Daoy (cell line): ENCODE results near the gene BNC2. TPM values are rescaled to one million over a fixed set of nuclear protein-coding genes. Genes with fewer than 3 reads are reported as not detected.

Experiments used
- DNase-seq: peaks from one replicate; pipeline ENCODE4 v3.0.0-alpha.2; 2015; ENCODE audit warnings: low read depth
- total RNA-seq: library from RNA; depleted of rRNA; stranded (reverse); fragments of >200 nt; shearing (Covaris generic); gene quantifications from 2 replicates; pipeline ENCODE4 v1.2.3, GENCODE V29; 2014

Gene BNC2
- total RNA-seq, 1 experiment from 2014 or later = 6.7 TPM

DNA sequence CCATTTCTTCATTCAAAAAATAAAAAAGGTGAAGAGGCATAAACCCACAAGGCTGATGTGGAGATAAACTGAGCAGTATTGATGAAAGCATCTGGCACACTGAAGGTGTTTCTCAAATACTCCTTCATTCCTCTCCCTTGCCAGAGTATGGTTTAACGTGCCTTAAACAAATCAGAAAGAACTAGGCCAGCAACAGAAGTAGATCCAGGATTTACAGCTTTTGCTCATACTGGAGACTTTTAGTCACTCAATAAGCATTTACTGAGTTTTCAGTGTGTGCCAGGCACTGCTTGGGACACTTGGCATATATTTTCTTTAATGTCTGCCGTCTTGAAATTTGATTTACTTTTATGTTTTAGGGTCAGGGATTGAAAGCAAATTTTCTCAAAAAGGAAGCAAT is 53.0 kb downstream of the BNC2 start:
- DNase-seq = no peak

GRCh38 chr9:16817002-16817401 is 53.5 kb downstream of the BNC2 start:
- no peak for DNase-seq

DNA sequence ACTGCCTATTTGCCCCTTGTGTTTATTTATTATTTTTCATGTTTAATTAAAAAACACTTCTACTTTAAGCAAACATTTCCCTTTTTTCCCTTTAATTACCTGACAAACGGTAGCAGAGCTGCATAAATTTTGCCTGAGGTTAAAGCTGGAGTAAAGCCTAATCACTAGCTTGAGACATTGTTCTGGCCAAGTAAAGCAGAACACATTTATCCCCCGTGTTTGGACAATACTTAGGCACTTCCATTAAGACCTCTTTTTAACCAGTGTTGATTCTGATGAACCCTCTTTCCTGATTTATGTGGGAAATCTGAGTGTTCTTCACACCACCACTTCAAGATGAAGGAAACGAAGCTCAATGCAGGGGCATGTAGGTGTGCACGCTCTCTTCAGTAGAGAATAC is 54.5 kb downstream of the BNC2 start:
- no peak for DNase-seq

- DNase-seq = no peak
These were observed 55.4 kb downstream of the BNC2 start for GRCh38 chr9:16815079-16815478.

DNA sequence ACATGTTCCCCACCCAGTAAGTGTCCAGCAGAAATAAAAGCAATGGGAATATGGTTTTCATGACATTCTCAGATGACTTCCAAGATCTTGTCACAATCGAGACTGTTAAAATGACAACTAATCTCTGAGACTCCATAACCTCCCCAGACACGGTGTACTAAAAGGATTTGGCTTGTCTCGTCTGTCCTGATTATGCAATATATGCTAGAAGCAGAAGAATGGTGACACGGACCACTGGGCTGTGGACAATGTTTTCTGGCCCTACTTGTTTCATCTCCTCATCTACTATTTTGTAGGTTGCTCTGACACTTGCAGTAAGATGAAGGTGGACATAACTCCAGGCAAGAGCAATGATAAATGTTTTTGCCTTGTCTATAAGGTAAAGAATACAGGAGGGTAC is 56.6 kb downstream of the BNC2 start:
- no peak for DNase-seq

- DNase-seq = no peak
These were observed 58.3 kb downstream of the BNC2 start for GRCh38 chr9:16811987-16812685.

DNA sequence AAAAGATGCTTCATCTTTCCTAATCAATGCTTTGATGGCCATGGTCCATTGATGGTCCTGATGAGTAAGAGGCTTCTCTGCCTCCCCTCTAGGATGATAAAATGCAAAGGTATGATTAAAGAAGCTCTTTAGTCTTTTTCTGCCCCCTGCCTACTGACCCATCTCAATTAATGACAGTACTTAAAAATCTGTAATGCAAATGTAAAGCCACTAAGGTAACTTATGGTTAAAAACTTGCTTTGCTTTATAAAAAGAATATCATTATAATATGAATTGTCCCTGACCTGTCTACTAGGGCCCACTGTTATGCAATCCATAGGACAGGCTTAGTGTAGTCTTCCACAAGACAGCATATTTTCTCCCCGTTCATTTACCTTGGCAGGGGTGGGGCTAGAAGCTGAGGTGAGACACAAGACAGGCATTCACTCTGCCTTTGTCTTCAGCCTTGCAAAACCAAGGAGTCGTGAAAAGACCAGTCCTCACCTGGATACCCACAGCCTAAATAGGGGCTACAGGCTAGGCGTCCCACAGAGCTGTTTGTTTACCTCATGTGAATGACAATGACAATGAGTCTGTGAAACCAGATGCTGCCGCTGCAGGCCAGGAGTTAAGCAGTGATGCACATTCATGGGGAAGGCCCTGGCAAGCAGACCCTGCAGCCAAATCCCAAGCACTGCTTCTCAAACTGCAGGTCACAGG is 60.4 kb downstream of the BNC2 start:
- no peak for DNase-seq

GRCh38 chr9:16806674-16807073 is 63.8 kb downstream of the BNC2 start:
- DNase-seq = no peak

- DNase-seq = no peak
These were observed 66.8 kb downstream of the BNC2 start for GRCh38 chr9:16803648-16804047.

DNA sequence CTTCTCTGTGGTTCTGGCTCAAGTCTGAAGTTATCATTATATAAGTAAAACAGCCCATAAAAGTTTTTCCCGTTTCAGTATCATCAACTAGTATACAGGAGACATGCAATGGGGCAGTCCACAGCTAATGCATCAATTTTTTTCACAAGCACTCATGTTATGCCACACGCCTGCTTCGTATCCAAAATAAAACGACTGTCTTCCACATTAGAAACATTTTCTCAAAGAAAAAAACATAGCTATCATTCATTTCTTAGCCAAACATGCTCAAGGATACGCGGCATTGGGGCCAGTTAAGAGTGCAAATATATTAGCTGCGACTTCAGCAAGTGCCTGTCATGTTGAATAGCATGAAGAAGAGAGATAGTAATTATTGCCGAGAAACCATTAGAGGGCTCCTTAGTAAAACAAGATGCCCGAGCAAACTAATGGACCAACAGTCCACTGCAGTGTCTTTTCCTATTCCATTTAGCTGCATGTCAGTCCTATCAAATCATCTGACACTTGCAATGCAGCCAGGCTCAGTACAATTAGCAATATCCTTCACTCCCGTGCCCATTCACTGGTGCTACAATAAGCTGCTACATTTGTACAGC is 68.5 kb downstream of the BNC2 start:
- no peak for DNase-seq

DNA sequence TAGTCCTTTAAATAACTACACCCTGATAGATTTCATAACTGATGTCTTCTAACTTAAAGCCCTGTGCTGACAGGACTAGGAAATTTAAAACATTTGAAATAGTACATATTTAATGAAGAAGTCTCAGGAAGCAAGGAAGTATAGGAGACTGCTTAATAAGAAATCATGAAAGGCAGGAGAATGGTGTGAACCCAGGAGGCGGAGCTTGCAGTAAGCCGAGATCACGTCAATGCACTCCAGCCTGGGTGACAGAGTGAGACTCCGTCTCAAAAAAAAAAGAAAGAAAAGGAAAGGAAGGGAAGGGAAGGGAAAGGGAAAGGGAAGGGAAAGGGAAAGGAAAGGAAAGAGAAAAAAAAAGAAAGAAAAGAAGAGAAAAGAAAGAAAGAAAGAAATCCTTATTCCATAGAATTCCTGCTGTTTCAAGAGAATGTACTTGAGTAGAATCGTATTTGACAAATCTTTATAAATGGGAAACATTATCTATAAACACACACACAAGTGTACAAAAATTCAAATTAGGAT is 74.1 kb downstream of the BNC2 start:
- no peak for DNase-seq

- peak; percentile 23 for DNase-seq
These were observed 75.4 kb downstream of the BNC2 start for GRCh38 chr9:16794871-16795639.

- no peak for DNase-seq
These were observed 76.4 kb downstream of the BNC2 start for GRCh38 chr9:16794103-16794502.

DNA sequence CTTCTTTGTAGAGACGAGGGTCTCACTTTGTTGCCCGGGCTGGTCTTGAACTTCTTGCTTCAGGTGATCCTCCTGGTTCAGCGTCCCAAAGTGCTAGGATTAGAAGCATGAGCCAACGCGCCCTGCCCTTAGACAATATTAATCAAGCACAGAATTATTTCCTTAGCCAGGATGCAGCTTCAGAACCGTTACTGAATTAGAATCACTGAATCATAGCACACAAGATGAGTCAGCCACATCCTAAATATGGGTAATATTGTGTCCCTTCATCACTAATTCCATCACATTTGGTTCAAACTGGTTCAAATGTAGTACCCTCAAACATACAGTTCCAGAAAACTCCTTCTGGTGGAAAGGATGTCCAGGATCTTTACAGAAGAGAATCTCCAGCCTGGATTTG is 82.7 kb downstream of the BNC2 start:
- peak; percentile 3 for DNase-seq

DNA sequence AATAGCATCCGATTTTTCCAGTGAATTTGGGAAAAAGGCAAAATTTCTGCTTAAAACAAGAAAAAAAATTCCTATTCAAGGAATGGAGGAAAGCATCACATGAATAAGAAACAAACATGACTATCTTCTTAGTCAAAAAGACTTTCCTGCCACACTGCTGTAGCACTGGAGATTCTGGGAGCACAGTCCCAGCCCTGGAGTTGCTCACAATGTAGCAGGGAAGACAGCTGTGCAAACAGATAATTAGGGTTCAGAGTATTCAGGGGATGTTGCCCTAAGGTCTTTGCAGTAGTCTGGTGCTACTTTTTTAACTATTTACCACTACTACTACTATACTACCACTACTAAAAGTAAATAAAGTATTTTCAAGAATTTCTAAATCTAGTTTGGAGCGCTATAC is 86.5 kb downstream of the BNC2 start:
- no peak for DNase-seq

GRCh38 chr9:16782490-16782889 is 88.0 kb downstream of the BNC2 start:
- DNase-seq = no peak

- DNase-seq = no peak
These were observed 95.1 kb downstream of the BNC2 start for GRCh38 chr9:16775330-16775729.

GRCh38 chr9:16773617-16774016 is 96.9 kb downstream of the BNC2 start:
- DNase-seq = no peak

DNA sequence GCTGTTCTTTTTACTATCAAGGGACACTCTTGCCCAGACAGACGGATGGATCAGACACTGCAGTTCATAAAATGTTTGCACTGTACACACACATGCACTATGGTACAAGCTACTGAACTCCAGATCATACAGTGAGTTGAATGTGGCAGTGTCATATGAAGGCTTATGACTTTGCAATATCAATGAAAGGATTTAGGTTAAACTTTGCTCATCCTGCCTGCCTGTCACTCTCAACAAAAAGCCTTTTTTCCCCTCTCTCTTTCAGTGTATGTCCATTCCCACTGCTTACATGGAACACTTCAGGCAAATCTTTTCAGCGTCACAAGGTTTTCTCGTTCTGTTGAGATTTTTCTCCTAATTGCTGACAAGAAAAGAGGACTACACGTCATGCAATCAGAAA is 97.4 kb downstream of the BNC2 start:
- DNase-seq = no peak

DNA sequence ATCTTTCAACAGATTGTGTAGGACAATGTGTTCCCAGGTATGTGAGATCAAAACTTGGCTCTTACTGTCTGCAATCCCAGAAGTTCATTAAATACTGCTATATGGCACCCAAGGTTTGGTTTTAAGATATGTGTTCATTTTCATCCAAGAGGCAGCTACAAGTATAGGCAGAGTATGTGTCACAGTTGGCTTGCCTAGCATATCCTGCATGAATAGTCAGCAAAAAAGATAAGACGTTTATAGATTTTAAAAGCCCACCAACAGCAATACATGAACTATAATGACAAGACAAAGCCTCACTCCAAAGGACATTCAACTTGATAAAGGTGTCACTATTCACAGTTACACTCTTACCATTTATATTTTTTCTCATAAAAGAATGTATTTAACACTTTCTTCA is 99.1 kb downstream of the BNC2 start:
- DNase-seq = no peak

DNA sequence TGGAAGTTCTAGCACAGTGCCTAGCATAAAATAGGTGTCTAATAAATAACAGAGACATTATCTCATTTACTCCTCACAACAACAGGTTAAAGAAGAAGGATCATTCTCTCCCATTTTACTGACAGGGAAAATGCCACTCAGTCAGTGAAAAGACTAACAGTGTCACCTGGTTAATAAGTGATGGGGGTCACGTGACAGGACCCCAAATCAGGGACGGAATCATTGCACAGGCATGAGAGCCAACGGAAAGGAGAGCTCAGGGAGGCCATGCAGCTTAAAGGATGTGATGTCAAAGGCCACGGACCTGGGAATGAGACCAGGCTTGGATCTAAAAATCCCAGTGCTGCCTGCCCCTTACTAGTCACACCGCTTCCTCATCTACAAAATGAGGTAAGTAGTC is 101.2 kb downstream of the BNC2 start:
- DNase-seq = no peak

DNA sequence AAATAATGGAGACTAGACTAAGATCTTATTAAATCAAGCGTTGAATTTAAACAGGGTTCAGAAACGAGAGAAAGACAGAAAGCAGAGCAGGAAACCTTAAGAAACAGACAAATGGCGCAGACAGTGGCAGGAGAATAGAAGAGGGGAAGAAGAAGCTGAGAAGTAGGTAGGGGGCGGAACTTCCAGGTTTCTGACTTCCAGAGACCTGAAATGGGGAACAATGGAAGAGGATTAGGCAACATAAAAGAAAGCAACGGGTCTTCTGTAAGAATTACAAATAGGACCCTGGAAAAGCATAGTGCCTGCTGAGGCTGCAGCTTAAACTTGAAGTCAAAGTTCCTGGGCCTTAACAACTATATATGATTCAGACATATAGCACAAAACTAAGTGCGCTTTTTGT is 101.7 kb downstream of the BNC2 start:
- DNase-seq = no peak
